ENCODE data around the gene AMOT. TPM values are rescaled to one million over a fixed set of nuclear protein-coding genes. Genes with fewer than 3 reads are reported as not detected.

AMOT gene
- total and polyA plus RNA-seq, 4 donors: 1.1 to 2.6 (median 1.9) TPM

Small RNA genes within 50 kb of the gene (small RNA-seq; reads per million reads assigned to genes)
- gene RN7SL266P: not detected

Other genes starting within 250 kb of the AMOT start
- not detected for gene LHFPL1, start 160.9 kb downstream of the AMOT start, total RNA-seq
- gene LHFPL1, start 160.9 kb downstream of the AMOT start, polyA plus RNA-seq: not detected

Measured in liver (tissue), 5 donors.